ENCODE results near the gene NRP2. TPM values are rescaled to one million over a fixed set of nuclear protein-coding genes. Genes with fewer than 3 reads are reported as not detected.

The NRP2 gene
- total RNA-seq, 2 donors from 2014 or later: 69.7 to 92.4 TPM

GRCh38 chr2:205759257-205759656 lies 77.0 kb downstream of the NRP2 start:
- Histone ChIP-seq H3K9me3 (ENCODE audit: control insufficient read depth, low read length) (no peaks in the 10 kb centered on the region), H3K27ac (ENCODE audit: low read depth, low read length) (no peak overlapping the region), H3K36me3 (ENCODE audit: control insufficient read depth, insufficient read depth, low read length) (peaks cover 59% of the 10 kb centered on the region), H3K4me1 (ENCODE audit: control insufficient read depth, insufficient read depth, low read length) (peaks cover 2% of the 10 kb centered on the region), H3K9ac (ENCODE audit: extremely low read depth, low read length, poor library complexity, severe bottlenecking) (no peak overlapping the region), H3K27me3 (ENCODE audit: control insufficient read depth, insufficient read depth, low read length, poor library complexity, severe bottlenecking) (no peaks in the 10 kb centered on the region), H3K4me3 (ENCODE audit: low read length) (no peak overlapping the region)
- Mint-ChIP-seq H3K27ac (no peak overlapping the region), H3K4me1 (peaks cover 14% of the 10 kb centered on the region), H3K27me3 (ENCODE audit: insufficient read depth) (no peaks in the 10 kb centered on the region), H3K9me3 (no peaks in the 10 kb centered on the region), H3K4me3 (no peak overlapping the region), H3K36me3 (ENCODE audit: low read depth) (peaks cover 34% of the 10 kb centered on the region)
- TF ChIP-seq, protein P1, sequence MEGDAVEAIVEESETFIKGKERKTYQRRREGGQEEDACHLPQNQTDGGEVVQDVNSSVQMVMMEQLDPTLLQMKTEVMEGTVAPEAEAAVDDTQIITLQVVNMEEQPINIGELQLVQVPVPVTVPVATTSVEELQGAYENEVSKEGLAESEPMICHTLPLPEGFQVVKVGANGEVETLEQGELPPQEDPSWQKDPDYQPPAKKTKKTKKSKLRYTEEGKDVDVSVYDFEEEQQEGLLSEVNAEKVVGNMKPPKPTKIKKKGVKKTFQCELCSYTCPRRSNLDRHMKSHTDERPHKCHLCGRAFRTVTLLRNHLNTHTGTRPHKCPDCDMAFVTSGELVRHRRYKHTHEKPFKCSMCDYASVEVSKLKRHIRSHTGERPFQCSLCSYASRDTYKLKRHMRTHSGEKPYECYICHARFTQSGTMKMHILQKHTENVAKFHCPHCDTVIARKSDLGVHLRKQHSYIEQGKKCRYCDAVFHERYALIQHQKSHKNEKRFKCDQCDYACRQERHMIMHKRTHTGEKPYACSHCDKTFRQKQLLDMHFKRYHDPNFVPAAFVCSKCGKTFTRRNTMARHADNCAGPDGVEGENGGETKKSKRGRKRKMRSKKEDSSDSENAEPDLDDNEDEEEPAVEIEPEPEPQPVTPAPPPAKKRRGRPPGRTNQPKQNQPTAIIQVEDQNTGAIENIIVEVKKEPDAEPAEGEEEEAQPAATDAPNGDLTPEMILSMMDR (conservative IDR thresholded peaks at IDR 0.05): no peak
- 95% methylated on average over 3 to 4 of the region's 4 CpGs for WGBS, 2 experiments (ENCODE audit: insufficient coverage in 1 of 2, insufficient read length in 1 of 2)
- DNase-seq: no peak

DNA sequence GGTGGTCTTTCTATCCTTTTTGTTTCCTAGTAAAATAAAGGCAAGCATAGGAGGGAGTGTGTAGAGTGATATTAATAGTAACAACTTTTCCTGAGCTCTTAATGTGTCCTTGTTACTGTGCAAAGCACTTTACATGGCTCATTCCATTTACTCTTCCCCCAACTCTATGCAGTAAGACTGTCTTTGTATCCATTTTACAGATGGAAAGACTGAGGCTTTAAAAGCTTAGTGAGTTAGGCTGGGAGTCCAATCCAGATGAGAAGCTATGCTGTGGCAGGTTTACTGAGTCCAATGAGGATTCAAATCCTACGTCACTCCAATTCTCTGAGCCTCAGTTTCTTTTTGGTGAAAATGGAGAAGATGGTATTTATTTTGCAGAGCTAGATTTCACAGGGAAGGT lies 77.4 kb downstream of the NRP2 start:
- no peak overlapping the region for H3K27ac ChIP-seq (ENCODE audit: low read depth, low read length)
- H3K9ac ChIP-seq (ENCODE audit: extremely low read depth, low read length, poor library complexity, severe bottlenecking): no peak overlapping the region
- no peak for DNase-seq
- no peaks in the 10 kb centered on the region for H3K9me3 ChIP-seq (ENCODE audit: control insufficient read depth, low read length)
- Mint-ChIP-seq H3K36me3 (ENCODE audit: low read depth) (peaks cover 29% of the 10 kb centered on the region), H3K27me3 (ENCODE audit: insufficient read depth) (no peaks in the 10 kb centered on the region), H3K4me3 (no peak overlapping the region), H3K27ac (no peak overlapping the region), H3K4me1 (peaks cover 16% of the 10 kb centered on the region), H3K9me3 (no peaks in the 10 kb centered on the region)
- peaks cover 5% of the 10 kb centered on the region for H3K4me1 ChIP-seq (ENCODE audit: control insufficient read depth, insufficient read depth, low read length)
- no peak overlapping the region for H3K4me3 ChIP-seq (ENCODE audit: low read length)
- TF ChIP-seq, protein P1 (conservative IDR thresholded peaks at IDR 0.05): no peak
- no peaks in the 10 kb centered on the region for H3K27me3 ChIP-seq (ENCODE audit: control insufficient read depth, insufficient read depth, low read length, poor library complexity, severe bottlenecking)
- peaks cover 59% of the 10 kb centered on the region for H3K36me3 ChIP-seq (ENCODE audit: control insufficient read depth, insufficient read depth, low read length)
- WGBS, 2 experiments (ENCODE audit: insufficient coverage in 1 of 2, insufficient read length in 1 of 2): 97 to 100% methylated on average over 1 of the region's 1 CpG

GRCh38 chr2:205760157-205760556 lies 77.9 kb downstream of the NRP2 start:
- Mint-ChIP-seq H3K27ac (no peak overlapping the region), H3K36me3 (ENCODE audit: low read depth) (peaks cover 29% of the 10 kb centered on the region), H3K4me3 (no peak overlapping the region), H3K9me3 (no peaks in the 10 kb centered on the region), H3K4me1 (peaks cover 13% of the 10 kb centered on the region), H3K27me3 (ENCODE audit: insufficient read depth) (no peaks in the 10 kb centered on the region)
- Histone ChIP-seq H3K27me3 (ENCODE audit: control insufficient read depth, insufficient read depth, low read length, poor library complexity, severe bottlenecking) (no peaks in the 10 kb centered on the region), H3K4me3 (ENCODE audit: low read length) (no peak overlapping the region), H3K36me3 (ENCODE audit: control insufficient read depth, insufficient read depth, low read length) (peaks cover 60% of the 10 kb centered on the region), H3K4me1 (ENCODE audit: control insufficient read depth, insufficient read depth, low read length) (peaks cover 5% of the 10 kb centered on the region), H3K9ac (ENCODE audit: extremely low read depth, low read length, poor library complexity, severe bottlenecking) (no peak overlapping the region), H3K9me3 (ENCODE audit: control insufficient read depth, low read length) (no peaks in the 10 kb centered on the region), H3K27ac (ENCODE audit: low read depth, low read length) (no peak overlapping the region)
- DNase-seq: no peak
- TF ChIP-seq, protein P1 (conservative IDR thresholded peaks at IDR 0.05): no peak
- WGBS, 2 experiments (ENCODE audit: insufficient coverage in 1 of 2, insufficient read length in 1 of 2): 84 to 93% methylated on average over 6 of the region's 6 CpGs

Data from endodermal cell (in vitro differentiated cells).